Cardiac muscle cell (in vitro differentiated cells and primary cell): Measurements from ENCODE around the gene MYL11. TPM values are rescaled to one million over a fixed set of nuclear protein-coding genes. Genes with fewer than 3 reads are reported as not detected.

Experiments
- DNase-seq, 2 donors: peaks; one replicate each; pipeline versions ENCODE4 v3.0.0 to v3.0.0-alpha.2; 2010 to 2017; ENCODE audit warnings: low read depth in 1 of 2, low spot score in 1 of 2
- H3K27ac ChIP-seq: fragments of 200-600 bp; sonication (generic); 2 replicates; pipeline ENCODE4 v1.5.1; 2016
- H3K27me3 ChIP-seq: fragments of 200-600 bp; sonication (generic); 2 replicates; pipeline ENCODE4 v1.6.0; 2016; ENCODE audit warnings: control low read depth
- H3K36me3 ChIP-seq: fragments of 200-600 bp; sonication (generic); 2 replicates; pipeline ENCODE4 v1.5.1; 2016; ENCODE audit warnings: control low read depth
- H3K4me1 ChIP-seq: fragments of 200-600 bp; sonication (generic); 2 replicates; pipeline ENCODE4 v1.8.1; 2017; ENCODE audit warnings: low read depth, mild to moderate bottlenecking, mixed run types
- H3K4me3 ChIP-seq: fragments of 200-600 bp; sonication (generic); 2 replicates; pipeline ENCODE4 v1.5.1; 2016; ENCODE audit warnings: mild to moderate bottlenecking
- H3K9me3 ChIP-seq: fragments of 200-600 bp; sonication (generic); 2 replicates; pipeline ENCODE4 v1.5.1; 2017; ENCODE audit warnings: low read depth, mild to moderate bottlenecking, control low read depth
- CTCF ChIP-seq: IDR thresholded peaks from 2 replicates; pipeline ENCODE4 v1.5.1; 2012; ENCODE audit warnings: low read depth, mild to moderate bottlenecking, low read length
- polyA plus RNA-seq: library from polyadenylated mRNA; unstranded; fragments of >200 nt; fragmentation: Nextera tagmentation; extraction: Ambion mirVana; gene quantifications from 2 replicates; pipeline ENCODE4 v1.2.1, GENCODE V29; 2016
- total RNA-seq: library from RNA; depleted of rRNA; stranded (reverse); fragments of >200 nt; gene quantifications from 2 replicates; pipeline ENCODE4 v1.2.3, GENCODE V29; 2016

MYL11 gene
- total and polyA plus RNA-seq, 2 experiments from 2014 or later = 5.5 TPM; not detected in 1

- no peak overlapping the region for H3K4me3 ChIP-seq
- no peak for DNase-seq
- peaks cover 25% of the 10 kb centered on the region for H3K36me3 ChIP-seq
- H3K4me1 ChIP-seq = peaks cover 8% of the 10 kb centered on the region
- H3K27ac ChIP-seq = no peak overlapping the region
- H3K27me3 ChIP-seq = no peaks in the 10 kb centered on the region
- TF ChIP-seq CTCF = no peak
- no peaks in the 10 kb centered on the region for H3K9me3 ChIP-seq
Observed at GRCh38 chr16:30353438-30354129, 21.0 kb upstream of the MYL11 start.

GRCh38 chr16:30354423-30355143 is 20.0 kb upstream of the MYL11 start:
- DNase-seq = peak in 1 of 2 donors; percentile 57
- H3K36me3 ChIP-seq = peaks cover 25% of the 10 kb centered on the region

DNA sequence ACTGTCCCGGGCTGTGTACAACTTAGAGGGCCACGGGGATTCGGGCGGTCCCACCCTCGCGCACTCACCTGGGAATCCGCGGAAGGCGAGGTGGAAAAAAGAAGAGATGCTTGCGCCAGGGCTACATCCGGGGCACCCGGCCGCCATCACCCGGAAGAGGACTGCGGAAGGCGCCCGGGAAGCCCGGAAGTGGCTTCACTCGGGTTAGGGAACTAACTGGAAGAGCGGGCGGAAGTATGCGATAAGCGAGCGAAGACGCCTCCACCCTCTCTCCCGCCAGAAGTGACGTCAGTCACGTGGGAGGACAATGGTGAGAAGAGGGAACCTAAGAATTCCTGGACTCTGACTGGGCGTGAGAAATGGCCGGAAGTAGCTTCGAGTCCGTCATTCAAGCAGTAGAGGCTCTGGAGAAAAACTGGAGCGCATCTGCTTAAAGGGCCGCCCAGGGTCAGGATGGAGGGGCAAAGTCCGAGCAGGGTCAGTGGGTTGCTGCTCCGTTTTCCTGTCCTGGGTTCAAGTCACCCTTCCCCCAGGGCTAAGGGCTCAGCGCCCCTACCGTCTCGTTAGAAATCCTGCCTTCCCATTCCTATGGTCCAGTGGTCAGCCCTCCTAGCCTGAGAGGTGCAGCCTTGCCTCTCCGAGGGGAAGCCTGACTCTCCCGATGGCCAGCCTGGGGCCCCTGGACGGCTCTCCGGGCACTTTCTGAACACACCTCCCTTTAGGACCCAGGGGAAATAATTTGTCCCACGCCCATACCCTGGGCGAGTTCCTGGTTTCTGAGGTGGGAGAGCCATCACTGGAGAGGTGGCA is 19.3 kb upstream of the MYL11 start, which contains the start of gene CD2BP2:
CD2BP2 (minus strand) TSS at position 165 of the 810 bp plus-strand sequence. CDS start 627 bp downstream, outside the sequence.
- H3K4me3 ChIP-seq = peak within 1 kb of the TSS; percentile 65
- peaks cover 8% of the 10 kb centered on the region for H3K4me1 ChIP-seq
- peak; percentile 98 to 100 for DNase-seq
- H3K36me3 ChIP-seq = peaks cover 23% of the 10 kb centered on the region
- no peaks in the 10 kb centered on the region for H3K9me3 ChIP-seq
- no peaks in the 10 kb centered on the region for H3K27me3 ChIP-seq
- H3K27ac ChIP-seq = peak within 1 kb of the TSS; percentile 98
- TF ChIP-seq CTCF = no peak

More at GRCh38 chr16:30354423-30355143, 20.0 kb upstream of the MYL11 start:
- Histone ChIP-seq H3K27ac (peak overlapping the region; percentile 88), H3K27me3 (no peaks in the 10 kb centered on the region), H3K4me3 (peak overlapping the region; percentile 65), H3K9me3 (no peaks in the 10 kb centered on the region), H3K4me1 (peaks cover 8% of the 10 kb centered on the region)
- no peak for TF ChIP-seq CTCF

GRCh38 chr16:30355954-30356308 is 18.7 kb upstream of the MYL11 start:
- no peaks in the 10 kb centered on the region for H3K27me3 ChIP-seq
- H3K27ac ChIP-seq = peak overlapping the region; percentile 98
- H3K36me3 ChIP-seq = peaks cover 18% of the 10 kb centered on the region
- DNase-seq = no peak
- no peak for TF ChIP-seq CTCF
- peak overlapping the region; percentile 65 for H3K4me3 ChIP-seq
- H3K4me1 ChIP-seq = peaks cover 8% of the 10 kb centered on the region
- H3K9me3 ChIP-seq = no peaks in the 10 kb centered on the region

- Histone ChIP-seq H3K27me3 (no peaks in the 10 kb centered on the region), H3K36me3 (peaks cover 16% of the 10 kb centered on the region), H3K9me3 (no peaks in the 10 kb centered on the region), H3K27ac (peak overlapping the region; percentile 98), H3K4me1 (peaks cover 8% of the 10 kb centered on the region), H3K4me3 (no peak overlapping the region)
- no peak for DNase-seq
- no peak for TF ChIP-seq CTCF
Observed at GRCh38 chr16:30356401-30357084, 18.1 kb upstream of the MYL11 start.
